ENCODE results near the gene PTPN22.

PTPN22 gene

GRCh38 chr1:113802367-113803007 lies 69.0 kb downstream of the PTPN22 start:
- Histone ChIP-seq H3K9ac (ENCODE audit: low read depth, low read length, poor library complexity, severe bottlenecking) (no peak overlapping the region), H3F3A (ENCODE audit: low read depth) (no peaks in the 10 kb centered on the region), H3K4me2 (ENCODE audit: low read depth, low read length, poor library complexity, severe bottlenecking) (peak overlapping the region; percentile 73), H3K79me2 (ENCODE audit: insufficient read depth, low read length) (peaks cover 100% of the 10 kb centered on the region), H3K36me3 (ENCODE audit: insufficient read depth, low read length) (peaks cover 5% of the 10 kb centered on the region; the same call in 1 of the 2 replicates), H2AFZ (ENCODE audit: low read length) (no peak overlapping the region), H3K9me2 (replicated peaks; ENCODE audit: low read depth, low read length) (no peaks in the 10 kb centered on the region), H3K27me3 (ENCODE audit: insufficient read depth, low read length, poor library complexity, severe bottlenecking) (no peaks in the 10 kb centered on the region), H3K9me3 (ENCODE audit: insufficient read depth, low read depth, low read length) (no peaks in the 10 kb centered on the region), H3K4me1 (ENCODE audit: insufficient read depth, low read length, poor library complexity, severe bottlenecking) (peaks cover 54% of the 10 kb centered on the region), H4K20me1 (ENCODE audit: insufficient read depth, low read length, poor library complexity, severe bottlenecking) (peaks cover 97% of the 10 kb centered on the region), H3K4me3 (ENCODE audit: low read length, poor library complexity, severe bottlenecking) (peak overlapping the region; percentile 10)
- TF ChIP-seq EZH2phosphoT487 (IDR thresholded peaks at IDR 0.05; ENCODE audit: borderline replicate concordance), result no peak
- TF ChIP-seq, protein P1, sequence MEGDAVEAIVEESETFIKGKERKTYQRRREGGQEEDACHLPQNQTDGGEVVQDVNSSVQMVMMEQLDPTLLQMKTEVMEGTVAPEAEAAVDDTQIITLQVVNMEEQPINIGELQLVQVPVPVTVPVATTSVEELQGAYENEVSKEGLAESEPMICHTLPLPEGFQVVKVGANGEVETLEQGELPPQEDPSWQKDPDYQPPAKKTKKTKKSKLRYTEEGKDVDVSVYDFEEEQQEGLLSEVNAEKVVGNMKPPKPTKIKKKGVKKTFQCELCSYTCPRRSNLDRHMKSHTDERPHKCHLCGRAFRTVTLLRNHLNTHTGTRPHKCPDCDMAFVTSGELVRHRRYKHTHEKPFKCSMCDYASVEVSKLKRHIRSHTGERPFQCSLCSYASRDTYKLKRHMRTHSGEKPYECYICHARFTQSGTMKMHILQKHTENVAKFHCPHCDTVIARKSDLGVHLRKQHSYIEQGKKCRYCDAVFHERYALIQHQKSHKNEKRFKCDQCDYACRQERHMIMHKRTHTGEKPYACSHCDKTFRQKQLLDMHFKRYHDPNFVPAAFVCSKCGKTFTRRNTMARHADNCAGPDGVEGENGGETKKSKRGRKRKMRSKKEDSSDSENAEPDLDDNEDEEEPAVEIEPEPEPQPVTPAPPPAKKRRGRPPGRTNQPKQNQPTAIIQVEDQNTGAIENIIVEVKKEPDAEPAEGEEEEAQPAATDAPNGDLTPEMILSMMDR (conservative IDR thresholded peaks at IDR 0.05; ENCODE audit: low read length), result no peak

- peaks cover 83% of the 10 kb centered on the region for H4K20me1 ChIP-seq (ENCODE audit: insufficient read depth, low read length, poor library complexity, severe bottlenecking)
- H3K27me3 ChIP-seq (ENCODE audit: insufficient read depth, low read length, poor library complexity, severe bottlenecking), result no peaks in the 10 kb centered on the region
- H3K4me1 ChIP-seq (ENCODE audit: insufficient read depth, low read length, poor library complexity, severe bottlenecking), result peaks cover 45% of the 10 kb centered on the region
- no peak for TF ChIP-seq EZH2phosphoT487 (IDR thresholded peaks at IDR 0.05; ENCODE audit: borderline replicate concordance)
- TF ChIP-seq, protein P1 (conservative IDR thresholded peaks at IDR 0.05; ENCODE audit: low read length), result no peak
- peak overlapping the region; percentile 31 for H3K4me3 ChIP-seq (ENCODE audit: low read length, poor library complexity, severe bottlenecking)
- H3K9ac ChIP-seq (ENCODE audit: low read depth, low read length, poor library complexity, severe bottlenecking), result no peak overlapping the region
- peaks cover 24% of the 10 kb centered on the region for H3K36me3 ChIP-seq (ENCODE audit: insufficient read depth, low read length)
- no peak overlapping the region for H2AFZ ChIP-seq (ENCODE audit: low read length)
- no peaks in the 10 kb centered on the region for H3K9me3 ChIP-seq (ENCODE audit: insufficient read depth, low read depth, low read length)
- no peaks in the 10 kb centered on the region for H3K9me2 ChIP-seq (replicated peaks; ENCODE audit: low read depth, low read length)
- H3F3A ChIP-seq (ENCODE audit: low read depth), result no peaks in the 10 kb centered on the region
- H3K4me2 ChIP-seq (ENCODE audit: low read depth, low read length, poor library complexity, severe bottlenecking), result peak overlapping the region; percentile 73
- peaks cover 98% of the 10 kb centered on the region for H3K79me2 ChIP-seq (ENCODE audit: insufficient read depth, low read length)
Observed at GRCh38 chr1:113800487-113800886, 71.0 kb downstream of the PTPN22 start.

DNA sequence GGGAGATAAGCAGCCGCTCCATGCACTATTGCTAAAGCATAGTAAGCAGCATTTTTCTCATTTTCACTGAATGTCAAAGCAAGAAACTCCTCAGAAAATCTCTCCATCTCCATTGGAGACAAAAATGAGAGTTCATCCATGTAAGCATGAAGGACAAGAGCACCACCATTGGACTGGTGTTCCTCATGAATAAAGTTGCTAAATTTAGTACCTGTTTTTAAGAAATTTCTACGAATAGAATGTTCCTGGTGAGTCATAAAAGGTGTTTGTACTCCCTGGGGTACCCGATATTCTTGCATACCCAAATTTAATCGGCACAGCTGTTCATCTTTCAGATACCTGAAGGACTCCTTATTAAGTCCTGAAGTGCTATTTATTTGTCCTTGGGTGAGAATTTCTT lies 74.0 kb downstream of the PTPN22 start:
- Histone ChIP-seq H3K36me3 (ENCODE audit: insufficient read depth, low read length) (peaks cover 46% of the 10 kb centered on the region), H3K4me3 (ENCODE audit: low read length, poor library complexity, severe bottlenecking) (no peak overlapping the region), H3K9me3 (ENCODE audit: insufficient read depth, low read depth, low read length) (no peaks in the 10 kb centered on the region), H4K20me1 (ENCODE audit: insufficient read depth, low read length, poor library complexity, severe bottlenecking) (peaks cover 66% of the 10 kb centered on the region), H3K9ac (ENCODE audit: low read depth, low read length, poor library complexity, severe bottlenecking) (no peak overlapping the region), H3K4me2 (ENCODE audit: low read depth, low read length, poor library complexity, severe bottlenecking) (no peak overlapping the region), H3K4me1 (ENCODE audit: insufficient read depth, low read length, poor library complexity, severe bottlenecking) (peaks cover 34% of the 10 kb centered on the region), H3F3A (ENCODE audit: low read depth) (peaks cover 9% of the 10 kb centered on the region), H2AFZ (ENCODE audit: low read length) (no peak overlapping the region), H3K79me2 (ENCODE audit: insufficient read depth, low read length) (peaks cover 93% of the 10 kb centered on the region), H3K9me2 (replicated peaks; ENCODE audit: low read depth, low read length) (no peaks in the 10 kb centered on the region), H3K27me3 (ENCODE audit: insufficient read depth, low read length, poor library complexity, severe bottlenecking) (no peaks in the 10 kb centered on the region)
- TF ChIP-seq, protein P1 (conservative IDR thresholded peaks at IDR 0.05; ENCODE audit: low read length), result no peak
- TF ChIP-seq EZH2phosphoT487 (IDR thresholded peaks at IDR 0.05; ENCODE audit: borderline replicate concordance), result no peak
